ENCODE results near the gene ZBTB33. TPM values are rescaled to one million over a fixed set of nuclear protein-coding genes. Genes with fewer than 3 reads are reported as not detected.

Gene ZBTB33
- total RNA-seq, 1 experiment from 2014 or later = 16.2 TPM

GRCh38 chrX:120274958-120275357 is 24.3 kb downstream of the ZBTB33 start:
- POLR2A ChIA-PET = interaction anchor here (0.7 kb wide), 2 partner anchors 34 to 41 kb away, joined by 3 to 7 read pairs; no protein-coding TSS in a partner anchor

GRCh38 chrX:120281021-120281624 is 30.5 kb downstream of the ZBTB33 start:
- Mint-ChIP-seq H3K4me3 (no peak overlapping the region), H3K27ac (no peak overlapping the region), H3K27me3 (ENCODE audit: low read depth) (peaks cover 30% of the 10 kb centered on the region), H3K9me3 (no peaks in the 10 kb centered on the region), H3K4me1 (peaks cover 17% of the 10 kb centered on the region), H3K36me3 (no peaks in the 10 kb centered on the region)
- ChIA-PET POLR2A (interaction anchor here (0.7 kb wide), 1 partner anchor 188 kb away, joined by 5 read pairs; the partner anchor contains the start of gene LAMP2), CTCF (interaction anchor here (0.8 kb wide), 1 partner anchor 18 kb away, joined by 3 read pairs; no protein-coding TSS in a partner anchor)
- ATAC-seq = no peak
- no peak for DNase-seq (ENCODE audit: low spot score)
- no peak for TF ChIP-seq TEAD4 (CRISPR knock-in tag; IDR thresholded peaks at IDR 0.05)

More at GRCh38 chrX:120274958-120275357, 24.3 kb downstream of the ZBTB33 start:
- DNase-seq (ENCODE audit: low spot score) (no peak), ATAC-seq (peak; percentile 88)
- Mint-ChIP-seq H3K27me3 (ENCODE audit: low read depth) (peaks cover 32% of the 10 kb centered on the region), H3K4me1 (peaks cover 37% of the 10 kb centered on the region), H3K36me3 (no peaks in the 10 kb centered on the region), H3K27ac (peak overlapping the region; percentile 82), H3K9me3 (no peaks in the 10 kb centered on the region), H3K4me3 (peak overlapping the region; percentile 41)
- TF ChIP-seq MAX (CRISPR knock-in tag; IDR thresholded peaks at IDR 0.05) = no peak
- no peak for TF ChIP-seq CREM (CRISPR knock-in tag; IDR thresholded peaks at IDR 0.05)
- no peak for TF ChIP-seq ESRRA (CRISPR knock-in tag; IDR thresholded peaks at IDR 0.05; ENCODE audit: borderline replicate concordance)
- TF ChIP-seq ATF1 (CRISPR knock-in tag; IDR thresholded peaks at IDR 0.05) = no peak
- TF ChIP-seq, protein P1, sequence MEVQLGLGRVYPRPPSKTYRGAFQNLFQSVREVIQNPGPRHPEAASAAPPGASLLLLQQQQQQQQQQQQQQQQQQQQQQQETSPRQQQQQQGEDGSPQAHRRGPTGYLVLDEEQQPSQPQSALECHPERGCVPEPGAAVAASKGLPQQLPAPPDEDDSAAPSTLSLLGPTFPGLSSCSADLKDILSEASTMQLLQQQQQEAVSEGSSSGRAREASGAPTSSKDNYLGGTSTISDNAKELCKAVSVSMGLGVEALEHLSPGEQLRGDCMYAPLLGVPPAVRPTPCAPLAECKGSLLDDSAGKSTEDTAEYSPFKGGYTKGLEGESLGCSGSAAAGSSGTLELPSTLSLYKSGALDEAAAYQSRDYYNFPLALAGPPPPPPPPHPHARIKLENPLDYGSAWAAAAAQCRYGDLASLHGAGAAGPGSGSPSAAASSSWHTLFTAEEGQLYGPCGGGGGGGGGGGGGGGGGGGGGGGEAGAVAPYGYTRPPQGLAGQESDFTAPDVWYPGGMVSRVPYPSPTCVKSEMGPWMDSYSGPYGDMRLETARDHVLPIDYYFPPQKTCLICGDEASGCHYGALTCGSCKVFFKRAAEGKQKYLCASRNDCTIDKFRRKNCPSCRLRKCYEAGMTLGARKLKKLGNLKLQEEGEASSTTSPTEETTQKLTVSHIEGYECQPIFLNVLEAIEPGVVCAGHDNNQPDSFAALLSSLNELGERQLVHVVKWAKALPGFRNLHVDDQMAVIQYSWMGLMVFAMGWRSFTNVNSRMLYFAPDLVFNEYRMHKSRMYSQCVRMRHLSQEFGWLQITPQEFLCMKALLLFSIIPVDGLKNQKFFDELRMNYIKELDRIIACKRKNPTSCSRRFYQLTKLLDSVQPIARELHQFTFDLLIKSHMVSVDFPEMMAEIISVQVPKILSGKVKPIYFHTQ (CRISPR knock-in tag; IDR thresholded peaks at IDR 0.05) = no peak
- TF ChIP-seq ATF3 (CRISPR knock-in tag; conservative IDR thresholded peaks at IDR 0.05) = no peak
- no peak for TF ChIP-seq ELF4 (CRISPR knock-in tag; IDR thresholded peaks at IDR 0.05; ENCODE audit: low read depth)
- TF ChIP-seq JAZF1 (CRISPR knock-in tag; IDR thresholded peaks at IDR 0.05) = no peak
- no peak for TF ChIP-seq RORB (CRISPR knock-in tag; IDR thresholded peaks at IDR 0.05)
- TF ChIP-seq OVOL2 (CRISPR knock-in tag; IDR thresholded peaks at IDR 0.05; ENCODE audit: borderline replicate concordance) = no peak
- CTCF ChIA-PET = interaction anchor here (0.6 to 2.1 kb wide), 6 partner anchors 11 to 185 kb away, joined by 3 to 6 read pairs (median 4); no protein-coding TSS in a partner anchor

DNA sequence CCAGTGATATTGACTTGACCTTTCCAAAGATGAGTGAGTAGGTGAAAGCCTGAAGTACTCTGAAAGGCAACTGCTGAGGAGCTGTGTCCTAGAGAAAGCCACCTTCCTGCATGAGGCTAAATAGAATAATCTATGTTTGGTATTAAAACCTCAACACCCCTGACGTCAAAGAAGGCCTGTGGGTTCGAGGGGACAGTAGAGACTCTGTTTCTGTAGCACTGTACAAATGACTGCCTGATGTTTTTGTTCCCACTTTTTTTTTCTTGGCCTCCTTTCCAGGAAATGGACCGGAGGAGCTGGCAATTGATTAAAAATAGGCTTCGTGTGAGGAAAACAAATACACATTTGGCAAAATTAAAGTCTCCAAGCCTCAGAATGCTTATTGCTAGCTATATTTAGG is 31.1 kb downstream of the ZBTB33 start:
- Mint-ChIP-seq H3K27ac (no peak overlapping the region), H3K4me1 (peaks cover 12% of the 10 kb centered on the region), H3K9me3 (no peaks in the 10 kb centered on the region), H3K4me3 (no peak overlapping the region), H3K27me3 (ENCODE audit: low read depth) (peaks cover 26% of the 10 kb centered on the region), H3K36me3 (no peaks in the 10 kb centered on the region)
- POLR2A ChIA-PET = interaction anchor here (0.6 kb wide), 1 partner anchor 73 kb away, joined by 3 read pairs; no protein-coding TSS in a partner anchor
- TF ChIP-seq TEAD1 (CRISPR knock-in tag; IDR thresholded peaks at IDR 0.05) (no peak), ZBTB43 (CRISPR knock-in tag; IDR thresholded peaks at IDR 0.05) (no peak), NFYB (CRISPR knock-in tag; conservative IDR thresholded peaks at IDR 0.05; ENCODE audit: low read depth) (no peak), ATF1 (CRISPR knock-in tag; IDR thresholded peaks at IDR 0.05) (no peak)
- ATAC-seq = no peak
- DNase-seq (ENCODE audit: low spot score) = no peak
- CTCF ChIA-PET = interaction anchor here (0.8 kb wide), 1 partner anchor 19 kb away, joined by 3 read pairs; no protein-coding TSS in a partner anchor

DNA sequence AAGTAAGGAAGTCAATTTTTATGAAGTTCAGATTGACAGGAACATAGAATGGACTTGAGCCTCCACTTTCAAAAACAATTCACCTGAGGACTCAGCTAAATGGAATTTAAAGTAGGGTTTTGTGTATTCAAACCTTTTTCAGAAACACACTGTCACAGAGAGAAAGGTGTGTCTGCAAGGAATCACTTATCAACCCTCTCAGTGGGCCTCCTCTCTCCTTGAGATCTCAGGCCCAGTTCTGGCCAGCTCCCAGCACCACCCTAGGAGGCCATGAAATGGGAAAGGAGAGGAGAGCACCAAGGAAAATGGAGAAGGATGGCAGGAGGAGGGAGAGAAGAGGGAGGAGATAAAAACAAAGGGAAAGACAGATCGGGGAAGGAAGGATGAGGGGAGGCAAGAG is 32.1 kb downstream of the ZBTB33 start:
- no peak overlapping the region for H3K4me3 Mint-ChIP-seq
- H3K36me3 Mint-ChIP-seq = no peaks in the 10 kb centered on the region
- H3K27me3 Mint-ChIP-seq (ENCODE audit: low read depth) = peaks cover 24% of the 10 kb centered on the region
- ATAC-seq (no peak), DNase-seq (ENCODE audit: low spot score) (no peak)
- H3K27ac Mint-ChIP-seq = no peak overlapping the region
- CTCF ChIA-PET = no interaction called here
- POLR2A ChIA-PET = interaction anchor here (0.6 kb wide), 1 partner anchor 31 kb away, joined by 3 read pairs; no protein-coding TSS in a partner anchor
- no peaks in the 10 kb centered on the region for H3K9me3 Mint-ChIP-seq
- peaks cover 10% of the 10 kb centered on the region; the same call in 1 of the 2 replicates for H3K4me1 Mint-ChIP-seq
- no peak for TF ChIP-seq TEAD4 (CRISPR knock-in tag; IDR thresholded peaks at IDR 0.05)
- no peak for TF ChIP-seq ZNF138 (CRISPR knock-in tag; conservative IDR thresholded peaks at IDR 0.05)
- TF ChIP-seq, protein P2, sequence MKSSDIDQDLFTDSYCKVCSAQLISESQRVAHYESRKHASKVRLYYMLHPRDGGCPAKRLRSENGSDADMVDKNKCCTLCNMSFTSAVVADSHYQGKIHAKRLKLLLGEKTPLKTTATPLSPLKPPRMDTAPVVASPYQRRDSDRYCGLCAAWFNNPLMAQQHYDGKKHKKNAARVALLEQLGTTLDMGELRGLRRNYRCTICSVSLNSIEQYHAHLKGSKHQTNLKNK (CRISPR knock-in tag; IDR thresholded peaks at IDR 0.05) = no peak
- TF ChIP-seq CREB1 (CRISPR knock-in tag; IDR thresholded peaks at IDR 0.05) = no peak
- TF ChIP-seq PRDM15 (CRISPR knock-in tag; IDR thresholded peaks at IDR 0.05) = no peak
